Progenitor cell of endocrine pancreas (in vitro differentiated cells): ENCODE results near the gene TRIM47. TPM values are rescaled to one million over a fixed set of nuclear protein-coding genes. Genes with fewer than 3 reads are reported as not detected.

Source experiments
- DNase-seq: peaks from one replicate; pipeline ENCODE4 v3.0.0; 2021; ENCODE audit warnings: low spot score; ENCODE audit not compliant: unreplicated experiment
- H3K27ac Mint-ChIP-seq: 2 replicates; pipeline ENCODE4 v1.8.0; 2021; ENCODE audit warnings: mild to moderate bottlenecking, moderate library complexity, mixed read lengths
- H3K27me3 Mint-ChIP-seq: 2 replicates; pipeline ENCODE4 v1.8.0; 2021; ENCODE audit warnings: mixed read lengths
- H3K36me3 Mint-ChIP-seq: 2 replicates; pipeline ENCODE4 v1.8.0; 2022; ENCODE audit warnings: mixed read lengths; ENCODE audit not compliant: insufficient read depth
- H3K4me1 Mint-ChIP-seq: 2 replicates; pipeline ENCODE4 v1.8.0; 2021; ENCODE audit warnings: low read depth, mixed read lengths
- H3K4me3 Mint-ChIP-seq: 2 replicates; pipeline ENCODE4 v1.8.0; 2021; ENCODE audit warnings: low read depth, mild to moderate bottlenecking, moderate library complexity, mixed read lengths
- H3K9me3 Mint-ChIP-seq: 2 replicates; pipeline ENCODE4 v1.8.0; 2021; ENCODE audit warnings: low read depth, mixed read lengths
- total RNA-seq: library from RNA; stranded (reverse); gene quantifications from 2 replicates; pipeline ENCODE4 v1.2.1, GENCODE V29; 2021
- TF ChIP-seq, protein P1 (sequence below): fragments of 200-600 bp; sonication (generic); IDR thresholded peaks from one replicate; pipeline ENCODE4 v1.5.0; 2021; ENCODE audit warnings: antibody characterized with exemption, mild to moderate bottlenecking; ENCODE audit not compliant: unreplicated experiment

Gene TRIM47
- total RNA-seq, 1 donor from 2014 or later, result 1.0 TPM

GRCh38 chr17:75845933-75846691, 32.3 kb downstream of the TRIM47 start:
- peaks cover 6% of the 10 kb centered on the region for H3K36me3 Mint-ChIP-seq
- H3K9me3 Mint-ChIP-seq, result no peaks in the 10 kb centered on the region
- H3K27me3 Mint-ChIP-seq, result no peaks in the 10 kb centered on the region
- peak overlapping the region; percentile 84 for H3K27ac Mint-ChIP-seq
- H3K4me1 Mint-ChIP-seq, result peaks cover 12% of the 10 kb centered on the region
- no peak for DNase-seq
- TF ChIP-seq, protein P1, sequence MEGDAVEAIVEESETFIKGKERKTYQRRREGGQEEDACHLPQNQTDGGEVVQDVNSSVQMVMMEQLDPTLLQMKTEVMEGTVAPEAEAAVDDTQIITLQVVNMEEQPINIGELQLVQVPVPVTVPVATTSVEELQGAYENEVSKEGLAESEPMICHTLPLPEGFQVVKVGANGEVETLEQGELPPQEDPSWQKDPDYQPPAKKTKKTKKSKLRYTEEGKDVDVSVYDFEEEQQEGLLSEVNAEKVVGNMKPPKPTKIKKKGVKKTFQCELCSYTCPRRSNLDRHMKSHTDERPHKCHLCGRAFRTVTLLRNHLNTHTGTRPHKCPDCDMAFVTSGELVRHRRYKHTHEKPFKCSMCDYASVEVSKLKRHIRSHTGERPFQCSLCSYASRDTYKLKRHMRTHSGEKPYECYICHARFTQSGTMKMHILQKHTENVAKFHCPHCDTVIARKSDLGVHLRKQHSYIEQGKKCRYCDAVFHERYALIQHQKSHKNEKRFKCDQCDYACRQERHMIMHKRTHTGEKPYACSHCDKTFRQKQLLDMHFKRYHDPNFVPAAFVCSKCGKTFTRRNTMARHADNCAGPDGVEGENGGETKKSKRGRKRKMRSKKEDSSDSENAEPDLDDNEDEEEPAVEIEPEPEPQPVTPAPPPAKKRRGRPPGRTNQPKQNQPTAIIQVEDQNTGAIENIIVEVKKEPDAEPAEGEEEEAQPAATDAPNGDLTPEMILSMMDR, result no peak
- H3K4me3 Mint-ChIP-seq, result no peak overlapping the region

DNA sequence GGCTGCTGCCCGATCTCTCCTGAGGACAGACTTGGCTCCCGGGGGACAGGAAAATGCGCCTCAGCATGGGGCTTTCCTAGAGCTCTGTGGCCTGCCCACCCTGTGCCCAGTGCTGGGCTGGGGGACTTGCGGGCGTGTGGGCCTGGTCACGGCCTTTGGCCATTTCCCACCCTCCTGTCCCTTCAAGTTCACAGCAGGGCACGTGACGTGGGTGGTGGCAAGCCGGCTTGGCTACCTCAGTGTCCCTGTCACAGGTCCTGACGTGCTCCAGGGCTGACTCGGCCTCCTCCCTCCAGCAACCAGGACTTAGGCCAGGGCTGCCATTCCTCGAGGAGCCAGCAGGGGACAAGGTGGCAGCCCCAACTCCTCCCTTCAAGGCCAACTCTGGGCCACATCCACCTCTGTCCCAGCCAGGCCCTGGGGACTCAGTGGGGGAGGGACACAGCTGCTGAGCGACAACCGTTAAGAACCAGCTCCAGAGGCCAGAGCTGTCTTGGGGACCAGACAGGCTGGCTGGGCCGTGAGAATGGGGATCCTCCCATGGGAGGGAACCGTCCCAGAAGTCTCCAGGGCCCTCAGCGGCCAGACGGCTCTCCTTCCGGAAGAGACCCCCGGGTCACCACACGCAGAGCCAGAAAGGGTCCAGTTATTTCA, 33.2 kb downstream of the TRIM47 start:
- Mint-ChIP-seq H3K4me1 (peaks cover 12% of the 10 kb centered on the region), H3K36me3 (peaks cover 6% of the 10 kb centered on the region), H3K4me3 (no peak overlapping the region), H3K27ac (peak overlapping the region; percentile 86), H3K9me3 (no peaks in the 10 kb centered on the region), H3K27me3 (no peaks in the 10 kb centered on the region)
- TF ChIP-seq, protein P1, result peak; percentile 65
- DNase-seq, result peak; percentile 55

DNA sequence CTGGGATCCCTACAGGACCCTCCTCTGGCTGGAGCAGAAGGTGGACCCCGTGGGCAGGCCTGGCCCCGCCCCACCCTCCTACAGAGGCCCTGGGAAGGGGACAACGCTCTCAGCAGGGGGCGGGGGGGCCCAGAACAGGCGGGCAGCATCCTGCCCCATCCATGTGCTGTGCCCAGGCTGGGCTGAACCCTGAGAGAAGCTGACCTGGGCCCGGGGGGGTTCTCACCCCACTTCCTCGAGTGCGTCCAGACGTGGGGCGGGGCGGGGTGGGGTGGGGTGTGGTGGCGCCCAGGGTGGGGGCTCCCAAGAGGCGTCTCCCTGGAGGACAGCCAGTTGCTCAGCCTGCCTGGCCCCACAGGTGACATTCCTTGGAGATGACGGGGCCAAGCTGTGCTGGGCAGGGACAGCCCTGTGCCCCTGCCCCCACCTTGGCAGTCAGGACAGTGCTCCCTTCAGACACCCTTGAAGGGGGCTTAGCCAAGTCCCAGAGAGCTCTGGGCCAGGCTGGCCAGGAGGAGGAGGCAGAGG, 33.8 kb downstream of the TRIM47 start:
- Mint-ChIP-seq H3K4me3 (no peak overlapping the region), H3K27me3 (no peaks in the 10 kb centered on the region), H3K27ac (peak overlapping the region; percentile 86), H3K4me1 (peaks cover 12% of the 10 kb centered on the region), H3K9me3 (no peaks in the 10 kb centered on the region), H3K36me3 (peaks cover 6% of the 10 kb centered on the region)
- TF ChIP-seq, protein P1, result no peak
- no peak for DNase-seq

DNA sequence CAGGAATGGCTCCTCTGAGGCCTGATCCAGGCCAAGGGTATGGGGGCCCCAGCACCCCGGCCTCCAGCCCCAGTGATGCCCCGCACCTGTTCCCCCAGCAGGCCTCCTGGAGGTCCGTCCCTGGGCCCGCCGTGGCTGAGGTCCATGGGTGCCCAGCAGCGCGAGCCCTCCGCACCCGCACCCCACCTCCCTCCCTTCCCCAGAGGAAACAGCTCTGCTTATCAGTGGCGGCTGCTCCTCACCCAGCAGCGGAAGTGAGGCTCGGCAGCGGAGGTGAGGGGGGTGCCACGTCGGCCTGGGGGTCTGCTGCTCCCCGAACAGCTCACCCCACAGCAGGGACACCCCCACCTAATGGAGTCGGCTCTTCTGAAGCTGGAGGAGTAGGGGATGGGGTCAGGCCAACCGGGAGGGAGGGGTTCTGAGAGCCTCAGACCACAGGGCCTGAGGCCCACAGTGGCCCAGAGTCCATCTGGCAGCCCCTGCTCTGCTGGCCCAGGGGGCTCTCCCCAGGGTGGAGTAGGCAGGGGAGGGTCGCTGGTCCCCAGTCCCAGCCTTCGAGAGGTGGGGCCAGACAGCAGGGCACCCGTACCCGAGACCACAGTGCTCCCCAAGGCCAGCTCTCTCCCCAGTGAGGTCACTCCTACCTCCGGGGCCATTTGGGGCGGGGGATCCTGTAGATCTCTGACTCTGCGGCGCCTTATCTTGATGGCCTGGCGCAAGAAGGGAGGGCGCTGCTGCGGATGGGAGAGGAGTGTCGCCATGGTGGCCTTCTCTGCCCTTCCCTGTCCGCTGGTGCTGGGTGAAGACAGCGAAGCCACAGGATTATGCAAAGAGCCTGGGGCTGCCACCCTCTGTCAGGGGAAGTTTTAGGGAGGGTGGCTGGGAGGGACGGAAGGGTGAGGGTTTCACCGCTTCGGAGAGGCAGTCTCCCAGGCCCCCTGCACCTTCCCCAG, 34.5 kb downstream of the TRIM47 start, which contains the start of gene UNC13D:
Gene UNC13D (minus strand): TSS at position 828 of the 953 bp plus-strand sequence. CDS start 67 bp downstream, at position 761.
- Mint-ChIP-seq H3K27ac (peak within 1 kb of the TSS; percentile 86), H3K9me3 (no peaks in the 10 kb centered on the region), H3K4me1 (peaks cover 12% of the 10 kb centered on the region), H3K27me3 (no peaks in the 10 kb centered on the region), H3K4me3 (no peak within 1 kb of the TSS), H3K36me3 (peaks cover 6% of the 10 kb centered on the region)
- TF ChIP-seq, protein P1, result no peak
- DNase-seq, result no peak
